Omental fat pad (tissue), 4 donors: ENCODE measurements around the gene DBNDD2. TPM values are rescaled to one million over a fixed set of nuclear protein-coding genes. Genes with fewer than 3 reads are reported as not detected.

Source experiments
- ATAC-seq: fragments of 150-250 bp; one replicate; pipeline ENCODE4 v1.9.1; 2016; ENCODE audit warnings: mild to moderate bottlenecking, moderate library complexity; ENCODE audit not compliant: low FRiP score
- DNase-seq: peaks from one replicate; pipeline ENCODE4 v3.0.0-alpha.2; 2019; ENCODE audit warnings: low spot score
- CTCF ChIP-seq, 3 donors: fragments of 450-650 bp; IDR thresholded peaks; one replicate each; pipeline ENCODE4 v1.5.1; 2016 to 2017; ENCODE audit warnings: antibody characterized with exemption in 3 of 3, mild to moderate bottlenecking in 3 of 3, moderate library complexity in 2 of 3
- total RNA-seq, 4 donors: library from RNA; depleted of rRNA; stranded (reverse); fragments of >200 nt; gene quantifications; one replicate each; pipeline ENCODE4 v1.1.0, GENCODE V29; 2016

The DBNDD2 gene
- total RNA-seq, 4 donors from 2014 or later = 20.7 to 45.7 (median 27.9) TPM

DNA sequence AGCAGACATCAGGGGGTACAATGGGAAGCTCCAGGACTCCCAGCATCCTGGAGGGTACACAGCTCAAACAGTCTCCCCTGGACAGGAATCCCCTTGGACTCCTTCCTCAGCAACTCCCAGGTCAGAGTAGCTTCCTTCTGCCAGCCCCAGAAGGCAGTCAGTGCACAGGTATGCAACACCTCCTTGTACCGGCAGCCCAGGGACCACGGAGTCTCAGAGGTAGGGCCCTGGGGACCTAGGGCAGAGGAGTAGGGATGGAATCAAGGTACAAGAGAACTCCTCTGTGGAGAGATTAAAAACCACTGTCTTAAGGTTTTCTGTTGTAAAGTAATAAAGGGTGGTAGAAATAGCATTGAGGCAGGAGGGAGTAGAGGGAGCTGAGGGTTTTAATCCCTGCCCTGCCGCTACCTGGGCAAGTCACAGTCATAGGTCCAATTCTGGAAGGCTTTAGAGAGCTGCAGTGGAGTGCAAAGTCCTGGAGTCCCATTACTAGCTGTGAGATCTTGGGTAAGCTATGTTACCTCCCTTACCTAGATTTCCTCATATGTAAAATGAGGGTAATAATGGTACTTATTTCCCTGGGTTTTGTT is 37.4 kb upstream of the DBNDD2 start:
- no peak for TF ChIP-seq CTCF (IDR thresholded peaks at IDR 0.05)
- no peak for DNase-seq
- no peak for ATAC-seq

- no peak for TF ChIP-seq CTCF (IDR thresholded peaks at IDR 0.05)
- ATAC-seq (no peak), DNase-seq (no peak)
Measured at GRCh38 chr20:45372241-45372640, 35.8 kb upstream of the DBNDD2 start.

DNA sequence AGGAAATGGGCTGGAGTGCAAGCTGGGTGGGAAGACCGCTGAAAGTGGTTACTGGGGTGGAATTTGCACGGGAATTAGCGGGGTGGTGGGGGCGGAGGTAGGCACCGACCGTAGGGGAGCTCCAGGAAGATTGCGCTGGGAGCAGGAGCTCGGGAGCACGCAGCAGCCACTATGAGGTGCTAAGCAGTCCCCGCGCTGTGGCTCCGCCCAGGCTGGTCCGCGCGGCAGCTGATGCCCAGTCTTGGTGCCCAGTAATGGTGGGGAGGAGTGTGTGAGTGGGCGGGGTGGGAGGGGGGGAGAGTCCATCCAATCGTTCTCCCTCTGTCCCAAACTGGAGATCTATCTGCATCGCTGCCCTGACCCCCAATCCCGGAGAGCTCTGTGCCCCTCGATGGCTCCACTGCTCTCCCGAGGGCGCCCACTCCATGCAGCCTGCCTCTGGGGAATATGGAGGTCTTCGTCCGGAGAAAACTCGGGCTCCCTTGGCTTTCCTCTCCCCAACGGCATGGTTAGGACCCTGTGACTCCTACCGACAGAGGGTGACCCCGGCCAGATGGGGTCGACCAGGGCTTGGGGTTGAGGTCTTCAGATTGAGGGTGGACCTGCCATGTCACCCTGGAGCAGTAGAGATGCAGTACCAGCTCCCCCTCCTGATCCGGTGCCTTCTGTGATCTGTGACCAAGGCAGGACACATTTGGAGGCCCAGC is 35.3 kb upstream of the DBNDD2 start:
- TF ChIP-seq CTCF (IDR thresholded peaks at IDR 0.05) = no peak
- ATAC-seq = no peak
- DNase-seq = no peak

- TF ChIP-seq CTCF (IDR thresholded peaks at IDR 0.05) = peak in 1 of 3 donors; percentile 86
- DNase-seq = peak; percentile 72
- peak; percentile 91 for ATAC-seq
Measured at GRCh38 chr20:45373353-45374100, 34.6 kb upstream of the DBNDD2 start.

DNA sequence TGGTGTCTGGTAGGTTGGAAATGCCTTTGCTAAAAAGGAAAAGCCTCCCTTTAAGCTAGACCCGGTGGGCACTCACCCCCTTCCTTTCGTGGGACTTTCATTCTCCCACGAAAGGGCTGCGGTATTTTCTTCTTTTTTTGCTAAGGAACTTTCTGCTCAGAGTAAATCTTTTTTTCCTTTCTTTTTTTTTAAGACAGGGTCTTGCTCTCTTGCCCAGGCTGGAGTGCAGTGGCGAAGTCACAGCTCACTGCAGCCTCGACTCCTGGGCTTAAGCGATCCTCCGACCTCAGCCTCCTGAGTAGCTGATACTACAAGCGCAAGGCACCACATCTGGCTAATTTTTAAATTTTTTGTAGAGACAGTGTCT is 34.0 kb upstream of the DBNDD2 start:
- ATAC-seq (no peak), DNase-seq (no peak)

DNA sequence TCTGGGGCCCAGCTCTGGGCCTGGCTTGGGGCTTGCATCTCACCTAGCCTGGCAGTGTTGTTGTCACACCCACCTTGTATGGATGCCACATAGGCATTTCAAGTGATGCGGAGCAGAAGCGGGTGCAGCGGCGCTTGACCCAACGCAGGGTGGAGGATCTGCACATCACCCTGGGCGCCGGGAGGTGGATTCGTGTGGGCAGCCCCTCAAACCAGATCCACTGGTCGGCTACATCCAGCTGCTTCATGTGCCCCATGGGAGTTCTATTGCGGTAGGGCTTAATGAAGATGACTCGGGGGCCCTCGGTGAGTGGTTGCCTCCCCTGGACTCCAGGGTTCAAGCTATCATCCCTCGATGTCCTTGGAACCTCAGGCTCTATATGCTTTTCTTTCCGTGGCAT is 33.1 kb upstream of the DBNDD2 start:
- ATAC-seq = no peak
- TF ChIP-seq CTCF (IDR thresholded peaks at IDR 0.05) = no peak

More for the DNA sequence above, 34.0 kb upstream of the DBNDD2 start:
- TF ChIP-seq CTCF (IDR thresholded peaks at IDR 0.05) = no peak

More for the DNA sequence above, 33.1 kb upstream of the DBNDD2 start:
- DNase-seq = no peak
